ENCODE results near the gene LIMK1.
A peak's percentile ranks its signal among the peaks of the same experiment; 100 is the strongest.
"Not testable (repeated sequence)": the region's sequence is repeated elsewhere in the genome, so short reads cannot be mapped to it uniquely, and the experiment has no call there.

The LIMK1 gene

DNA sequence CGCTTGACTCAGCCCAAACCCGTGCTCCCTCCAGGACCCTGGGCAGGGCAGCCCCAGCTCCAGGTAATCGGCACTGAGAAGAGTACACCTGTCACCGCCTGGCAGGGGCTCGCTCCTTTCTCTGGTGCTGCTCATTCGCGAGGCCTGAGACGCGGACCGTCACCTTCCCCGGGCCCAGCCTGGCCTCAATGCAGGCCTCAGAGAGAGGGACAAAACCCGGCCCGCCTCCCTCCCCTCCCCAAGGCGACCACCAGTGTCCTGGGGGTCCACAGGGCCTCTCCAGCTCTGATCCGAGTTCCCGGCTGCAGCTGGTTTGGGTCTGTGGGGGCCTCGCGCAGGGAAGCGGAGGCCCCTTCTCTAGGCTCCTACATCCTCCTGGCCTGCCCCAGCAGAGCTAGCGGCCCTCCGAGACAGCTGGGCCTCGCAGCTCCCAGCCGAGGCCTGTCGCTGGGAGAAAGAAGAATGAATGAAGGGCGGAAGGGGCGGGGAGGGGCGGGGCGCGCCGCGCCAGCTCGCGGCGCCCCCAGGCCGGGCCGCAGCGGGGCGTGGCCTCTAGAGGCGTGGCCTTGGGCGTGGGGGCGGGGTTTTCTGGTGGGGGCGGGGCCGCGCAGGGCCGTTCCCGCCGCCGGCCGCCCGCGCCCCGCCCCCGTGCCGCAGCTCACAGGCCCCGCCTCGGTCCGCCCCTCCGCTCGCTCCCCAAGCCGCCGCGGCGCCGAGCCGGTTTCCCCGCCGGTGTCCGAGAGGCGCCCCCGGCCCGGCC lies at the start of gene LIMK1:
Gene LIMK1 (plus strand): TSS at position 688 of the 760 bp plus-strand sequence. CDS start 187 bp downstream, outside the sequence.
- DNase-seq (ENCODE audit: low read depth, low spot score), result peak; percentile 84

DNA sequence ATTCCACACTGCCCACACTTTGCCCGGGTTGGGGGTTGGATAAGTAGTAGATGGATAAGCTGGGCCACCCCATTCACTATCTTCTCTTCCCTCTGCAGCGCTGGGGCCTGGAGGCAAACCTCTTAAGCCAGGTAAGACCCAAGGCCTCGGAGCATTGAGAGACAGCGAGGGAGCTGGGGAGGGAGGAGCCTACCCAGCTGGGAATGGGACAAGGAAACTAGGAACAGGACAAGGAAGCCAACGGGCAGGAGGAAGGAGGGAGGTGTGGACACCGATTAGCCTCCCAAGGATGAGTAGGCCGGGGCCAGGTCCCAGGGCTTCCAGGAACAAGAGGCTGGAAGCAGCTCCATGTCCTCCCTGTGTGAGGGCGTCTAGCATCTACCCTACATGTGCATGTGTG lies 46.0 kb upstream of the LIMK1 start:
- no peak for DNase-seq (ENCODE audit: low read depth, low spot score)

DNA sequence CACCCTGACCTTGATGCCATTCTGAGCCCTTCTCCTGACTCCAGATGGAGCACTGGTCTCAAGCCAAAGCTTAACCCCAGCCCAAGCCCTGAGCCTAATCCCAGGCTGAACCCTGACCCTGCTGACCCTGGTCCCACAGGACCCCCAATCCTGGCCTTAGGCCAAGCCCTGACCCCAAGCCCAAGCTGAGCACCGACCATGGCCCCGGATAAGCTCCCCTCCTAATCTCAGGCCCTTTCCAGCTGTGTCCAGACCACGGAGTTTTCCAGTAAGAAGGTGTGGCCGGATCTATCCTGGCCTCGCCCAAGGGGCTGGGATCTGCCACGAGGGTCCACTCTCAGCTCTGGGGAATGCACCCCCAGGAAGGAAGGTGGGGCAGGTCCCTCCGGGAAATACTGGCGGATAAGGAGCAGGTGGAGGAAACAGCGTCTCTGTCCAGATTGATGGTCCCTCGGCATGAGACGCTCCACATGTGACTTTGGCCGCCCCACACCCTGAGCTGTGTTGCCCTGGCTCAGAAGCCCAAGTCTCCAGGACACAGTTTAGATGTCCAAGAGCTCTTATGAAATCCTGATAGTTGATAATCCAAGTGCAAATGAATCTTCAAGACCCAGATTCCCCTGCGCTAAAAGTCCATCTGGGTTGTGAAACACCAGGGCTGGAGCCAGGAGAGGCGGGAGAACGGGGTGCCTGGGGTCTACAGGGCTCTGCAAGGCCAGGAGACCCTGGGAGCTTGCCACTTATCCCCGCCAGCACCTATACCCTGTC lies 45.2 kb upstream of the LIMK1 start:
- DNase-seq (ENCODE audit: low read depth, low spot score), result no peak

DNA sequence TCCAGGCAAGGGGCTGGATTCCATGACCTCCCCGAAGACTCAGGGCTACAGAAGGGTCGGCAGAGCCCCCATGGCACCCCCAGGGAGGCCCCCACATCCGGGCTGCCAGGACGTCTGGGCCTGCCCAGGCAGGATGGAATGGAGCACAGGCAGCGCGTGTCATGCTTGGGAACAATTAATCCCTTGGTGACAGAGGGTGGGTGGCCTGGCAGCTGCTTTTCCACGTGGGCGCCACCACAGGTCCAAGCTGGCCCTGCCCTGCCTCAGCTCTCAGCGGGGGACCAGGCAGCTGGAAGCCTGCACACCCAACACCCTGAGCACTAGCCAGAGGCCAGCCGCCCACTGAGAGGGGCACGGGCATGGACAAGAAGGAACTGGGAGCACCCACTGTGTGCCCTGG lies 44.3 kb upstream of the LIMK1 start:
- DNase-seq (ENCODE audit: low read depth, low spot score), result no peak

DNA sequence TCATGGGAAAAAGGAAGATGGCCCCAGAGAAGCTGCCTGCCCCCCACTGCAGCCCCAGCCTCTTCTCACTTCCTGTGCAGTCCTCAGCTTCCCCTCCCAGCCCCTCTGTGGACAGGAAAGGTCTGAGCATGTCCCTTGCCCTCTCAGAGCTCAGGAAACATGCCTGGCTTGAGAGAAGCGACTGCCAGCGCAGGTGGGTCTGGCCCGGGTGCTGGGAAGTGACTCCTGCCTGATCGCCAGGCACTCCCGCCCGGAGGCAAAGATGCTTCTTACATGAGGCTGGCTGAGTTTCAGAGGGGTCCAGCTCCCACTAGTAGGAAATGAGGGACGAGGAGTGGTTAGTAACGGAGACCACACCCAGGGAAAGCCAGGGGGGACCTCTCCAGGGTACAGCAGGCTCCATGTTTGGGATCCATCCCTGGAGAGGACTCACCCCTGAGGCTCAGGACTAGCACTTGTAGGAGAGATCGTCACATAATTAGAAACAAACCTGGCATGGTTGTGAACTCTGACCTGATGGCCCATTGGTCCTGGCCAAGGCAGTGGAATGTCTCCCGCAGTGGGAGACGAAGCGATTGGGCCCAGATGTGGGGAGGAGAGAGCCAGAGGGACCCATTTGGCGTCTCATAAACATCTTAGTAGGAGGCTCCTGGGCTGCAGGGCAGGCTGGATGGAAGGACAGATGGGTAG lies 43.4 kb upstream of the LIMK1 start:
- DNase-seq (ENCODE audit: low read depth, low spot score), result peak; percentile 54

DNA sequence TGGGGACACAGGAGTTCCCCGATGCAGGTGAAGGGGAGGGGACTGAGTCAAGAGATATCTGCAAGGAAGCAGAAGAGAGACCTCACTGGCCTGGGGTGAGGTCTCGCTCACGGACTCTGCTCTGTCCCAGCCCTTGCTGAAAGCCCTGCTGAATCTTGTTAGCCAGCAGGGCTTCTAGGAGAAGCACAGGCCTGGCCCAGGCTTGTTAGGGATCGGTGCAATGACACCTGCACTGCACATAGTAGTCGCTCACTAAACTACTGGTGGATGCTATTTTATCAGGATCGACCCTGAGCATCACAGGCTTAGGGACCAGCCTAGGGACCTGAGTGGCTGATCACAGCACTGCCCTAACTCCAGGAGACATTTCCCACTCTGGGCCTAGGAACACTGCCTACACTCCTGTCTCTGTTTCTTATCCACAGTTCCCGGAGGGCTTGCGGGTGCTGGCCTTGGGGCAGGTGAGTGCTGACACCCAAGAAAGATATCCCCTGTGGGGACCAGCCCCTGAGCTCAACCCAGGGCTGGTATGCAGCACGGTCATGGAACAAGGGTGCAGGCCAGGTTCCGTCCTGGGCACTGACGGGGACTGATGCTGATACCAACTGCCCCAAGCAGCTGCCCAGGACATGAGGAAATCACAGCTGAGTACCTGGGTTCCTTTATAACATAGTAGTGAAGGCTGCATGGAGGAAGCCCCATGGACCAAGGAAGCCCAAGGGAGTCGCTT lies 42.6 kb upstream of the LIMK1 start:
- DNase-seq (ENCODE audit: low read depth, low spot score), result no peak

DNA sequence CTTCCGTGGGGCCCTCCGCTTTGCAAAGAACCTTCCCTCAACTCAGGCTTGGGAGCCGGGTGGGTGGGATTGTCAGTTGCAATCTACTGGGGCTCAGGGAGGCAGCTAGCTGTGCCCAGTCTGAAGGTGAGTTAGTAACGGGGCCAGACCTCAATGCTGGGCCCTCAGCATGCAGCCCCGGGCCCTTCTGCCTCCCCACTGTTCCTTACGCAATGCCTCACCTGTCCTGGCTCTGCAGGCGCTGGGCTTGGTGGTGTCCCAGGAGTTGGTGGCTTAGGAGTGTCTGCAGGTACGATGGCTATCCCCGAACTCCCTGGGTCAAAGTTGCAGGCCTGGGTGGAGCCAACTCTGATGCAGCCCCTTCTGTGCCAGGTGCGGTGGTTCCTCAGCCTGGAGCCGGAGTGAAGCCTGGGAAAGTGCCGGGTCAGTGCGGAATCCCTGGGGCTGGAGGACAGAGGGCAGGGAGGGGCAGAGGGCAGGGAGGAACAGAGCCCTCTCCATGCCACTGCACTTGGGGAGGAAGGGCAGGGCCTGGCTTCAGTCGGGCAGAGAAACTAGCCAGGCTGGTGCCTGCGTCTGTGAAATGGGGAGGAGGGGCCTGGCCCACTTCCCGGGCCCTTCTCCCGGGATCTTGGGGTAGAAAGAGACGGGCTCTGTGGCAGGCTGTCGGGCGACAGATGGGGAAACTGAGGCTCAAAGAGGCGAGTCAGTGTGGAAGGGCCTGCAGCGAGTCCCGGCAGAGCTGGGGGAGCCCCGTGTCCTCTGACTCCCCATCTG lies 40.7 kb upstream of the LIMK1 start:
- DNase-seq (ENCODE audit: low read depth, low spot score), result peak; percentile 28

DNA sequence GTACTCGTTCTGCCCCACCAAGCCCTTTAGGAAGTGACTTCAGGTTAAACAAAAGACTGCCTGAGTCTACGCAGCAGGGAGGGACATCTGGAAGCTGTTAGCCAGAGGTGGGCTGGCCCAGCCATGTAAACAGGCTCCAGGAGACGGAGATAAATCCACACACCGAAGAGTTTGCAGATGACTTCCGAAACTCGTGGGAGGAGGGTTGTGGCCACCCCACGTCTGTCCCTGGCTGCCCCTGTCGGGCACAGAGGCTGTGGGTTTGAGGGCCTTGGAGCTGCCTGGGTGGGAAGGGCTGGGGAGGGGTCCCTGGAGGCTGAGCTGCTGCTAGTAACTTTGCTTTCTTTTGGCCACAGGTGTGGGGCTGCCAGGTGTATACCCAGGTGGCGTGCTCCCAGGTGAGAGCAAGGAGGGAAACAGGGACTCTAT lies 40.1 kb upstream of the LIMK1 start:
- peak; percentile 55 for DNase-seq (ENCODE audit: low read depth, low spot score)

DNA sequence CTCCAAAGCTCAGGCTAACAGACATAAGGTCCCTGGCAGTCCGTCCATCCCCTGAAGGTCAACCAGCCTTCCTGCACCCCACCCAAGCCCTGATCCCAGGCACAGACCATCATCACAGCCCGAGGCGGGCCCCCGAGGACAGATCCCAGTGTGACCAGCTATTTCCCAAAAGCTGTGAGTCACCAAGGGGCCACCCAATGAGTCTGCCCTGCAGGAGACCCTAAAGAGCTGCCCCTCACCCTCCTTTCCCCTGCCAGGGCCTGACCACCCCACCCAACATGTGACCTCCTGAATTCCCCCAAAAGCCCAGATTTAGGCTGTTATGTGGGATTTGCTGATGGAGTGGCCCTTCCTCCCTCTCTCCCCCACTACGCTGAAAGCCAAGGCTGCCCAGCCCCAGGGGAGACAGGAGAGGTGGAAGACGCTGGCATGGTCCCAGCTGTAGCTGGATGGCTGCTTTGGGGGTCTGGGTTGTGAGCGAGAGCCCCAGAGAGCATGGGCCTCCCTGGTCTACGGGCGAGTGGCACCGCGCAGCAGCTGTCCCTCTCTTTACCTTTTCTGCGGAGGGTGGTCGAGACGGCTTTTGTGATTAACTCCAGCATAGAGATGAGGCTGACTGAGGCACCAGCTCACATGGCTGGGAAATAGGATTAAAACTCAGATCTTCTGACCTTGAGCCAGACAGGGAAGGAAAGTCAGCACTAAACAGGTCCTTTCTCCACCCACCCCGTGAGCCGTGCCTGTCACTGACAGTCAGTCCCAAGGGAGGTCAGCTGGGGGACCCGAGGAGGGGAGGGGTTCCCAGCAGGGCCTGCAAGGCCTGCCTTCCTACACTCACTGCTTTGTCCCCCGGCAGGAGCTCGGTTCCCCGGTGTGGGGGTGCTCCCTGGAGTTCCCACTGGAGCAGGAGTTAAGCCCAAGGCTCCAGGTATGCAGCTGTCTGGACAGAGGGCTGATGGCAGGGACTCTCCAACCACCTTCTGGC lies 38.9 kb upstream of the LIMK1 start:
- no peak for DNase-seq (ENCODE audit: low read depth, low spot score)

DNA sequence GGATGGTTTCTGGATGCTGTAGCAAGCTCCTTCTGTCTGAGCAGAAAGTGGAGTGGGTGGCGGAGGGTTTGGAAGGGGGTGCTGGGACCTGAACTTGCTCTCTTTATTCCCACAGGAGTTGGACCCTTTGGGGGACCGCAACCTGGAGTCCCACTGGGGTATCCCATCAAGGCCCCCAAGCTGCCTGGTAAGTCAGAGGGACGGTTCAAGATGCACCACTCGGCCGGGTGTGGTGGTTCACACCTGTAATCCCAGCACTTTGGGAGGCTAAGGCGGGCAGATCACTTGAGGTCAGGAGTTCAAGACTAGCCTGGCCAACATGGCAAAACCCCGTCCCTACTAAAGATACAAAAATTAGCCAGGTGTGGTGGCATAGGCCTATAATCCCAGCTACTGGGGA lies 37.0 kb upstream of the LIMK1 start:
- not testable (repeated sequence) for DNase-seq (ENCODE audit: low read depth, low spot score)

DNA sequence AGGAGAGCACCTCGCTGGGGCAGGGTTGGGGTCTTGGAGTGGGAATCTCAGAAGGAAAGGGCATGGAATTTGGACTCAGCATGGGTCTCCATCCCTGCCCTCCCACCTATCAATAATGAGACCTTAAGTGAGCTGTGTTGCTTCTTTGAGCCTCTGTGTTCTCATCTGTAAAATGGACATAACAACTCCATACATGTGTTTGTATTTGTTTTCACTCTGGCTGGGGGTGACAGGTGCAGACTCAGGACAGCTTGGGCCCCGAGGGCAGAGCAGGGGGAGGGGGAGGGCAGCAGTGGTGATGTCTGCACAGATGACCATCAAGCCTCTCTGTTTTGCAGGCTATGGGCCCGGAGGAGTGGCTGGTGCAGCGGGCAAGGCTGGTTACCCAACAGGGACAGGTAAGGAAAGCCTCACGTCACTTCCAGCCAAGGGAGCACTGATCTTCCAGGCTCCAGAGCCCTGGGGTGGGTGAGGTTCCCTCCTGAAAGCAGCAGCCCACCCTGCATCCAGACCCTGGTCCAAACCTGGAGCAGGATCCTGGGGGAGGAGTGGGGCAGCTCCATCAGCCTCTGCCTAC lies 35.7 kb upstream of the LIMK1 start:
- DNase-seq (ENCODE audit: low read depth, low spot score), result no peak

DNA sequence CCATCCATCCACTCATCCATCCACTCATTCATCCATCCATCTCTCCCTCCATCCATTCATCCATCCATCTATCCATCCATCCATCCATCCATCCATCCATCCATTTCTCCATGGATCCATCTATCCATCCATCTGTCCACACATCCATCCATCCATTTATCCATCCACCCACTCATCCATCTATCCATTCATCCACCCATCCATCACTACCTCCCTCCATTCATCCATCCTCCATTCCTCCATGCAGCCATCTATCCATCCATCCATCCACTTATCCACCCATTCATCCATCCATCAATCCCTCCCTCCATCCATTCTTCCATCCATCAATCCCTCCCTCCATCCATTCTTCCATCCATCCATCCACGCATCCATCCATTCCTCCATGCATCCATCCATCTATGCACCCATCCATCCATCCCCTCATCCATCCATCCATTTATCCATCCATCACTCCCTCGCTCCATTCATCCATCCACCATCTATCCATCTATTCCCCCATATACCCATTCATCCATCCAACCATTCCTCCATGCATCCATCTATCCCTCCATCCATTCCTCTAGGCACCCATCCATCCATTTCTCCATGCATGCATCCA lies 34.5 kb upstream of the LIMK1 start:
- DNase-seq (ENCODE audit: low read depth, low spot score), result no peak

DNA sequence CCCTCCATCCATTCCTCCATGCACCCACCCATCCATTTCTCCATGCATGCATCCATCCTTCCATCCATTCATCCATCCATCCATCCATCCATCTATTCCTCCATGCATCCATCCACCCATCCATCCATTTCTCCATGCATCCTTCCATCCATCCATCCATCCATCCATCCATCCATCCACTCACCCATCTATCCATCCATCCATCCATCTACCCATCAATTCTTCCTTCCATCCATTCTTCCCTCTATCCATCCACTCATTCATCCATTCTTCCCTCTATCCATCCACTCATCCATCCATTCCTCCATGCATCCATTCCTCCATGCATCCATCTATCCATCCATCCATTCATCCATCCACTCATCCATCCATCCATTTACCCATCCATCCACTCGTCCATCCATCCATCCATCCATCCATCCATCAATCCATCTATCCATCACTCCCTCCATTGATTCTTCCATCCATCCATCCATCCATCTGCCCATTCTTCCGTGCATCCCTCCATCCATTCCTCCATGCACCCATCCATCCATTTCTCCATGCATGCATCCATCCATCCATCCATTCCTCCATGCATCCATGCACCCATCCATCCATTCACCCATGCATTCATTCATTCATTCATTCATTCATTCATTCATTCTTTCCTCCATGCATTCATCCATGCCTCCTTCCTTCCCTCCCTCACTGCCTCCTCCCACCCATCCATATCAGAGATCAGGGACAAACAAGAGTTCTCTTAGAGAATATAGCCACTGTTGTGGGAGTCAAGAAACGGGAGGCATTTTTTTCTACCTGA lies 33.4 kb upstream of the LIMK1 start:
- no peak for DNase-seq (ENCODE audit: low read depth, low spot score)

DNA sequence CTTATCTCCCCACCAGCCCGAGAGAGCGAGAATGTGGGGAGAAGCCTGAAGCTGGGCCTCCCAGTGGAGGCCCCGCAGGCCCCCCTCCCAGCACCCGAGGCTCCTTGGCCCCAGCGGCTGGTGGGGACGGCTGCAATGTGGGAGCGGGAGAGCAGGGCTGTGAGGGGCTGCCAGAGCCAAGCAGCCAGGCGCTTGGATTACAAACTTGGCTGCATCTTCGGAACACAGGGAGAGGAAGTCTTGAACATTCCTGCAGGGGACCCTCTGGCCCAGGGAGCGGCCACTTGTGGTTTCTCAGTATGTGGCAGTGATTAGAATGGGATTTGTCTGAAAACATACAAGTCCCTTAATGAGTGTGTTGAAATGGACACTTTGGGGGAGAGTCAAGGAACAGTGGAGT lies 32.4 kb upstream of the LIMK1 start:
- DNase-seq (ENCODE audit: low read depth, low spot score), result no peak

DNA sequence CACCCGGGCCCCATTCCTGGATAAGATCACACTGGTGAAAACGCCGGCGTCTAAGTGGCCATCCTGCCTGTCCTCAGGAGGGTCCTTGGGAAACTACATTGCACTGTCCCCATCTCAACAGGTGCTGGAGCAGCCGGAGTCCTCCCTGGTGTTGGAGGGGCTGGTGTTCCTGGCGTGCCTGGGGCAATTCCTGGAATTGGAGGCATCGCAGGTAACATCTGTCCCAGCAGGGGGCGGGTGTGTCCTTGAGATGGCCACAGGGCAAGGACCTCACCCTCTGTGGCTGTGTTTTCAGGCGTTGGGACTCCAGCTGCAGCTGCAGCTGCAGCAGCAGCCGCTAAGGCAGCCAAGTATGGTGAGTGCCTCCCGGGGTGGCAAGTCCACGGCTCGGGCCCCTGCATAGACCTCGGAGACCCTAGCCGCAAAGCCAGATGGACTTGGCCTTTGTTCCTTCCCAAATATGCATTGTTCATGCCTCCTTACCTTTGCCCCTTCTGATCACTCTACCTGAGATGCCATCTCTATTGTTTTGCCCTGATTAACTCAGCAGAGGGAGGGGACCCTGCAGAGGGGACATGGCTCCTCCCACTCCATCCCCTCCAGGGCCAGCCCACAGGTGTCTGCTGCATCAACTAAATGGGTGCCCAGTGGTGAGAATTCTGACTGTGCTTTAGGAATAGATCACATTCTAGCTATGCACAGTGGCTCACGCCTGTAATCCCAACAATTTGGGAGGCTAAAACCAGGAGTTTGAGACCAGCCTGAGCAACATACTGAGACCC lies 31.8 kb upstream of the LIMK1 start:
- DNase-seq (ENCODE audit: low read depth, low spot score), result peak; percentile 89

DNA sequence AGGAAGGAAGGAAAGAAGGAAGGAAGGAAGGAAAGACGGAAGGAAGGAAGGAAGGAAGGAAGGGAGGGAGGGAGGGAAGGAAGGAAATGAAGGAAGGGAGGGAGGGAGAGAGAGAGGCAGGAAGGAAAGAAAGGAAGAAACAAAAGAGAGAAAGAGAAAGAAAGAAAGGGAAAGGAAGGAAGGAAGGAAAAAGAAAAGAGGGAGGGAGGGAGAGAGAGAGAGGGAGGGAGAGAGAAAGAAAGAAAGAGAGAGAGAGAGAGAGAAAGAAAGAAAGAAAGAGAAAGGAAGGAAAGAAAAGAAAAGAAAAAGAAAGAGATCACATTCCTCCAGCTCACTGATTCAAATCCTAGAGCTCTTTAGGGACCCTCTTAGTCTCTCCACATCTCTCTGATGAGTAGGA lies 31.0 kb upstream of the LIMK1 start:
- DNase-seq (ENCODE audit: low read depth, low spot score), result no peak

DNA sequence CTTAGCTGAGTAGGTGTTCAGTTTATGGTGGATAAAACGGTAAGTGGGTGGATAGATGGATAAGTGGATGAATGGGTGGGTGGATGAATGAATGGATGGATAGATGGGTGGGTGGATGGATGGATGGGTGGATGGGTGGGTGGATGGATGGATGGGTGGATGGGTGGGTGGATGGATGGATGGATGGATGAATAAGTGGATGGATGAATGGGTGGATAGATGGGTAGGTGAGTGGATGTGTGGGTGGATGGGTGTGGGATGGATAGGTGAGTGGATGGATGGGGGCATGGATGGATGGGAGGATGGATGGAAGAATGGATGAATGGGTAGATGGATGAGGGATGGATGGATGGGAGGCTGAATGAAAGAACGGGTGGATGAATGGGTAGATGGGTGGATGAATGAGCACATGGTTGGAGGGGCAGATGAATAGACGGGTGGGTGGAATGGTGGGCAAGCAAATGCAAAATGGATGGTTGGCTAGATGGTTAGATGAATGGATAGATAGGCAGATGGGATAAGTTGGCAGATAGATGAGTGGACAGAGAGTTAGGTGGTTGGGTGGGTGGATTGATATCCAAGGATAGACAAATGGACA lies 29.9 kb upstream of the LIMK1 start:
- no peak for DNase-seq (ENCODE audit: low read depth, low spot score)

Data from ELF-1 (cell line).